NT2/D1 (cell line): Measurements from ENCODE around the gene CAPZB.

ENCODE experiments used
- YY1 ChIP-seq: IDR thresholded peaks from 2 replicates; pipeline ENCODE4 v1.6.1; 2011; ENCODE audit not compliant: insufficient read length, insufficient read depth
- ZNF274 ChIP-seq: IDR thresholded peaks from 2 replicates; pipeline ENCODE4 v1.6.1; 2011; ENCODE audit warnings: mild to moderate bottlenecking, low read depth, low read length

DNA sequence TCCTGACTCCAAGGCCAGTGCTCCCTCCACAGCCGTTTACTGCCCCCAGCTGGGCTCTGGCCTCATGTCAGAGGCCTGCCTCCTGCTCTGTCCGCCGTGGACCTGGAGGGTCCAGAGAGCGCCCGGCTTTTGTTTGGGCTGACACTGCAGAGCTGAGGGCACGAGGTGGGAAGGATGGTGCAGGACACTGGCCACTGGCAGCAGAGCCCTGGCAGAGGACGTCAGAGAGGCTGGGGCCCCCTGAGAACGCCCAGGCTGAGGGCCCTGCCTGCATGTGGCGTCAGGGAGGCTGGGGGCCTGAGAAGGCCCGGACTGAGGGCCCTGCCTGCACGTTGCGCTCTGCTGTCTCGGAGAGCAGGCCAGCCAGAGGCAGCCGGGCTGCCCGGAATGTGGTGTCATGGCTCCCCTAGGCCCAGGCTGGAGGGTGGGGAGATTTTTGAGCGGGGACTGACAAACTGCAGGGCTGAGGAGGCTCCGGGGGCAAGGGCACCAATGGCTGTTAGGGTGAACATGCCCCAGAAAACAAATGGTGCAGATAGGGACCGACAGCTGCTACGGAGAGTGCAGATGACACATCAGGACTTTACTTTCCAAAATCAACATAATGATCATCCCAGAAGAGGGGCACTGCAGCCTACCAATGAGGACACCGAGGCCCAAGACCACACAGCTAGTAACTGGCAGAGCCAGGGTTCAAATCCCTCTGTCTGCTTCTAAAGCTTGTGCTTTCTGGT is 141.6 kb downstream of the CAPZB start:
- TF ChIP-seq YY1 (no peak), ZNF274 (no peak)
